ENCODE data around the gene AFG1L.
"Not testable (repeated sequence)": the region's sequence is repeated elsewhere in the genome, so short reads cannot be mapped to it uniquely, and the experiment has no call there.

The AFG1L gene

GRCh38 chr6:108526739-108527174 is 231.9 kb downstream of the AFG1L start:
- no peak for DNase-seq

- DNase-seq, result no peak
These were observed 234.0 kb downstream of the AFG1L start for GRCh38 chr6:108528878-108529277.

GRCh38 chr6:108531332-108531731 is 236.5 kb downstream of the AFG1L start:
- DNase-seq, result no peak

GRCh38 chr6:108535114-108535742 is 240.4 kb downstream of the AFG1L start:
- DNase-seq, result no peak

GRCh38 chr6:108535920-108536535 is 241.2 kb downstream of the AFG1L start:
- not testable (repeated sequence) for DNase-seq

GRCh38 chr6:108541843-108542759 is 247.2 kb downstream of the AFG1L start:
- peak; percentile 64 to 69 for DNase-seq

- no peak for DNase-seq
These were observed 248.5 kb downstream of the AFG1L start for GRCh38 chr6:108543175-108543940.

- no peak for DNase-seq
These were observed 249.8 kb downstream of the AFG1L start for GRCh38 chr6:108544606-108545005.

- no peak for DNase-seq
These were observed 251.5 kb downstream of the AFG1L start for GRCh38 chr6:108546079-108547049.

GRCh38 chr6:108549241-108549640 is 254.4 kb downstream of the AFG1L start:
- no peak for DNase-seq

GRCh38 chr6:108549741-108550140 is 254.9 kb downstream of the AFG1L start:
- no peak for DNase-seq

GRCh38 chr6:108550256-108550655 is 255.4 kb downstream of the AFG1L start:
- no peak for DNase-seq

GRCh38 chr6:108555399-108556052 is 260.7 kb downstream of the AFG1L start:
- DNase-seq, result no peak

- DNase-seq, result no peak
These were observed 261.4 kb downstream of the AFG1L start for GRCh38 chr6:108556250-108556649.

- no peak for DNase-seq
These were observed 262.1 kb downstream of the AFG1L start for GRCh38 chr6:108556866-108557493.

GRCh38 chr6:108557494-108558371 is 262.9 kb downstream of the AFG1L start:
- DNase-seq, result peak; percentile 74 to 78

- DNase-seq, result peak; percentile 93 to 96
These were observed 263.7 kb downstream of the AFG1L start for GRCh38 chr6:108558372-108559096.

GRCh38 chr6:108559097-108559883 is 264.4 kb downstream of the AFG1L start:
- DNase-seq, result peak; percentile 80 to 85

Measured in stimulated activated CD4-positive, alpha-beta T cell treated with anti-CD3 and anti-CD28 coated beads, Interleukin-2, amount 100 ng/mL, for 24 hours (primary cell).